Ovary (tissue), 3 donors: ENCODE results near the gene KATNAL1.

Source experiments
- CTCF ChIP-seq, 3 donors: fragments of 450-650 bp in 2 of 3; fragments of 200-600 bp in 1 of 3; IDR thresholded peaks; one replicate each; pipeline versions ENCODE4 v1.5.1 to v1.8.0; 2016 to 2022; ENCODE audit warnings: antibody characterized with exemption in 3 of 3, mild to moderate bottlenecking in 1 of 3
- EP300 ChIP-seq: sonication (generic); formaldehyde crosslinking; IDR thresholded peaks from one replicate; pipeline ENCODE4 v1.6.1; 2017; ENCODE audit warnings: antibody characterized with exemption
- donor health status: DM: no; HTN: no; CAD: no.

DNA sequence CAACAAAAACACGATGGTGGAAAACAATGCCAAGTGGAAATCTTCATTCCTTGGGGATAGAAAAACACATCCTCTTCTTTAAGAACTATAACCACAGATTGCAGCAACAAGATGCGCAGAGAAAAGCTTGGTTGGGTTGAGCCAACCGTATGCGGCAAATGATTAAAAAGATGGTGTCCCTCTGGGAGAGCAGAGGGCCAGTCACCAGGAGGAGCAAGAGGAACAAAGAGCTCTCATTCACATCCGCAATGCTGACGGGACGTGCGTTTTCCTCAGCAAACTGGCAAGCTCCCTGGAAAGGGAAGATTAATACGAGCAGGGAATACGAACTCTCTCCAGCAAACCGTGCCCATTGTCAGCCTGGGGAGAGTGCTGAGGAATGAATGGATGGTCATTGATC, 141.6 kb downstream of the KATNAL1 start:
- no peak for TF ChIP-seq CTCF (IDR thresholded peaks at IDR 0.05)
- no peak for TF ChIP-seq EP300
